CD4-positive, alpha-beta T cell treated with Interleukin-10 for 1 hour (primary cell): ENCODE results near the gene DENND11.

Source experiments
- DNase-seq: peaks from one replicate; pipeline ENCODE4 v3.0.0-alpha.2; 2020

Gene DENND11, protein sequence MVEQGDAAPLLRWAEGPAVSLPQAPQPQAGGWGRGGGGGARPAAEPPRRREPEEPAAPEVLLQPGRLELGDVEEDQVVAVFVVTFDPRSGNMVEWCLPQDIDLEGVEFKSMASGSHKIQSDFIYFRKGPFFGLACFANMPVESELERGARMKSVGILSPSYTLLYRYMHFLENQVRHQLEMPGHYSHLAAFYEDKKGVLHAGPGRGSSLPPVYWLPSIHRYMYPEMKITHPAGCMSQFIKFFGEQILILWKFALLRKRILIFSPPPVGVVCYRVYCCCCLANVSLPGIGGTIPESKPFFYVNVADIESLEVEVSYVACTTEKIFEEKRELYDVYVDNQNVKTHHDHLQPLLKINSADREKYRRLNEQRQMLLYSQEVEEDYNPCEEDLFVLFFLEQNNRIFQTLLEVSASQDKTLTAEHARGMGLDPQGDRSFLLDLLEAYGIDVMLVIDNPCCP

DNA sequence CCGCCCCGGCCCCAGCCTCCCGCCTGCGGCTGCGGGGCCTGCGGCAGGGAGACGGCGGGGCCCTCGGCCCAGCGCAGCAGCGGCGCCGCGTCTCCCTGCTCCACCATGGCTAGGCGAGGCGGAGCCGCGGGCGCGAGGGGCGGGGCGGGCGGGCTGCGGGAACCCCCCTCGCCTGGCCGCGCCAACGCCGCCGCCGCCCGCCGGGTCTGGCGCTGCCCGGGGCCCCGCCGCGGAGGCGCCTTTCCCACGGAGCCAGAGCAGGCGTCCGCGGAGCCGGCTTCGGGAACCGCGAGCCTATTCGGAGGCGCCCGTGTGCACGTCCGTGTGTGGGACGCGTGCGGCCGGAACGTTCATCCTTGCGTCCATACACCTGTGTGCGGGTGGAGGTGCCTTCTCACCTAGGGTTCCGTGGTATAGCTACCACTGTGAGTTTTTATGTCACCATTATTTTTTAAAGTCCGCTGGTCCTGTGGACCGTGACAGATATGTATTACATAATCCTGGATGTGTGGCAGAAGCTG, at the start of gene DENND11:
DENND11 (minus strand) TSS at position 120 of the 521 bp plus-strand sequence; CDS start at position 107, 13 bp downstream.
- DNase-seq: peak; percentile 59

DNA sequence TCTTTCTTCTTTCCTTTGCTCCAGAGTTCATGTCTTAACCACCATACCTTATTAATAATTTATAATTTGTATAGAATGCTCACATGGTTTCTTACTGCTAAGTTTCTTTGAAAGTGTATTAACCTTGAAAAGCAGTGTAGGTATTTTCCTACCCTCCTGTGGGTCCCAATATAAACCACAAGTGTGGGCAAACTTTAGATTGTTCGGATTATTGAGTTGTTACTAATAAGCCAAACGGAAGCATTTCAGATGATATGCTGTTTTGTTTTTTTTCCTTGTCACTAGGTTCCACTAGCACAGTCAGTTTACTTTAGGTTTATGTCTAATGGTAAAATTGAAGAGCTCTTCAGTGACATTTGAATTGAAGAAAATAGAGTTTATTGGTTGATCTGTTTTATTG, 46.4 kb upstream of the DENND11 start:
- no peak for DNase-seq

DNA sequence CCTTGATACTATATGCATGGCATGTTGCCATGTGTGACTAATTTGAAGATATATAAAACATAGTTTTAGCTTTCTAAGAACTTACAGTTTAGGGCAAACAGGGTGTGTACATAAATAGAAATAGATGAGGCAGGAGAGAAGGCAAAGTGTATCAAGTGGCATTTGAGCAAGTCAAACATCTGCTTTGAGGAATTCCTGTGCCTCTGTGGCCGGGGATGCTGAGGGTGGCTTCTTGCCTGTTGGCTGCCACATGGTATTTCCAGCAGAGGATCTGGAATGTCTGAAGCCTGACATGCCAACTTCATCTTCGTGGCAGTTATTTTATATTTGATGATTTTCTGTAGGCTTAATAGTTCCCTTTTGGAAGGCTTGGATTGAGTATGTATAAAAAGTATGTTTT, 42.2 kb upstream of the DENND11 start:
- DNase-seq: no peak

DNA sequence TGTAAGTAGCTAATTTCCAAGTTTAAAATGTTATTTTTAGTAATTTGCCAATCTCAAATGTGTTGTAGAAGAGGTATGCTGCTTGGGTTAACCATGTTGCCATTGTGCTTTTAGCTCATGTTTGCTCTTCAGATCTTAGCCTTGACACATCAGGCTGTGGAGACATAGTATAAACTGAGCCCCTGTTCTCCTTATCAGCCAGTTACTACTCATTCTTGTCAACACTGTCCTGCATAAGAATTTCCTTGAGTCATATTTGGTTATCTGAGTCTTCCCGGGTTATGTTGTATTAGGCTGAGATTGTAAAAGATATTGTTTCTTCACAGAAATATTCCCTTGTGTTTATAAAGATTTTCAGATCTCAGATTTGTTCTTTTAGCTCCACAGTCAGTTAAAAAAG, 40.3 kb upstream of the DENND11 start:
- no peak for DNase-seq

DNA sequence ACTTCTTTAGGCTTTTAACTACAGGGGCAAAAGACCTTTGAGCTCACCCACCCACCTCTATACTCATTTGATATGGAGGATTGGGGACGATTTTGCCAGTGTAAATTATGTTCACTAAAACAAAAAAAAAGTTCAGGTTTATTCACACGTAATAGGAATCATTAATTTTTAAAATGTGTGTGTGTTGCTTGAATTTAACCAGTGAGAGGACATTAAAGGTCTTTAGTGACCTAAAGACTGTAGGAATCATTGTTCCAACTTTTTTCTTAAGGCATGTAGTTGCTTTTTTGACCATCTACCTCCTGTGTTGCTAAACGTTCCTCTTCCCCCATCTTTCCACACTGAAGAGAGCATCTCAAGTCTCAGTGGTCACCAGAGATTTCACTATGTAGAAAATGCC, 37.3 kb upstream of the DENND11 start:
- DNase-seq: no peak

DNA sequence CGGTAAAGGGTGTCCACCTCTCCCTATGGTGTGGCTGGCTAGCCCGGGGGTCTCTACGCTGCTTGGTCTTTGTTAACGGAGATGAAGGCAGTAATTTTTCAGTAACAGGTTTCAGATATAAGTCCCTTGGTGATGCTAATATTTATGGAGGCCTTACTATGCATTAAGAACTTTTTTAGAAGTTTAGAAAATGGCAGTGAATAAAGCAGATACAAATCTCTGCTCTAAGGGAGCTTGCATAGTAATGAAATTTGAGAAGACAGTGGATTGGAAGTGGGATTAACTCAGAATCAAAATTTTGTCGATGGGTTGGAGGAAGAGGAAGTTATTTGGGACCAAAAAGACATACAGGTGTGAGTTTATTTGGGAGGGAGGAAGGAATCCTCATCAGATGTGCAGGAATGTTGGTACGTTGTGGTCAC, 36.6 kb upstream of the DENND11 start:
- no peak for DNase-seq

DNA sequence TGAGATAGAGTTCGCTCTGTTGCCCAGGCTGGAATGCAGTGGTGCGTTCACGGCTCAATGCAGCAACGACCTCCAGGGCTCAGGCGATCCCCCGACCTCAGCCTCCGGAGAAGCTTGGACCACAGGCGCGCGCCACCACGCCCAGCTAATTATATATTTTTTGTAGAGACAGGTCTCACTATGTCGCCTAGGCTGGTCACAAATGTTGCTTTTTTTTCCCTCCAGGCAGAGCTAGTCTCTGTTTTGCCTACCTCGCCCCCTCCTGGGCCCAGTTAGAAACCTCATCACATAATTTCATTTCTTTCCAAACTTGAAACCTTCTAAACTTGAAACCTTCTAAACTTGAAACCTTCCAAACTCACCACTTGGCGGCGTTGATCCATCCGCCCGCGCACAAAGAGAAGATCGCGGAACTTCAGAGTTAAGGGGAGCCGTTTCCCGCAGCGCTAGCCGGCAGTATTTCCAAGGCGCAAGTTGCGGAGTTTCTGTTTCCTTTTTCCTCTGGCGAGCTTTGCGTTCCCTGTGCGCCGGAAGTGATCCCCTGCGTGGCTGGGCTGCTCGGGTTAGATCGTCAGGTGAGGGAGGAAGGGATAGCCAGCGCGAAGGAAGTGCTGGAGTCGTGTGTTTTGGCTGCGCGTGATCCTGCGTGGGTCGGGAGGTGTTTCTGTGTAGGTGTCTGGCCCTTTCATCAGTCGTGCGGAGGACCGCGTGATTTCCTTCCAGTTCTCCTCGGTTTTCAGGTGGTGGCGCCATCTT, 36.0 kb upstream of the DENND11 start, which contains the start of gene SSBP1:
SSBP1 (plus strand) TSS at position 523 of the 756 bp plus-strand sequence. CDS start 809 bp downstream, outside the sequence.
- peak; percentile 95 for DNase-seq

DNA sequence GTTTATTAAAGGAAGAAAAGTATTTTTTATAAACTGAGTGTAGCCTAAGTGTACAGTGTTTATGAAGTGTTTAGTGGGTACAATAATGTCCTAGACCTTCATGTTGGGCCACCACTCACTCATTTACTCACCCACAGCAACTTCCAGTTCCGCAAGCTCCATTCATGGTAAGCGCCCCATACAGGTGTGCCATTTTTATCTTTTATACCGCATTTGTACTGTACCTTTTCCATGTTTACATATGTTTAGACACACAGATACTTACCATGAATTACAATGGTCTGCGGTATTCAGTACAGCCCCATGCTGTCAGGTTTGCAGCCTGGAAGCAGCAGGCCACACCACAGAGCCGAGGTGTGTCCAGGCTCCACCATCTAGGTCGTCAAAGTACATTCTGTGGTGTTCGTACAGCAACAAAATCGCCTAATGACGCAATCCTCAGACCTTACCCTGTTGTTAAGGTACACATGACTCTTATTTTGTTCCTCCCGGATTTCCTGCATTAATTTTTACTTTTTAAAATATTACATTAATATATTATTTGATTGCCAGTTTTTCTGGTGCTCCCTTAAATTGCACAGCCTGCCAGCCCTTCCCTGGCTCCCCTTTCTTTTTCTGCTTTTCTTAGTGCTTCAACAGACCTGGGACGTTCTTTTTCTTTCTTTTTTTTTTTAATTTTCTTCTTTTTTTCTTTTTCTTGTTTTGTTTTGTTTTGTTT, 35.3 kb upstream of the DENND11 start:
- DNase-seq: peak; percentile 36

DNA sequence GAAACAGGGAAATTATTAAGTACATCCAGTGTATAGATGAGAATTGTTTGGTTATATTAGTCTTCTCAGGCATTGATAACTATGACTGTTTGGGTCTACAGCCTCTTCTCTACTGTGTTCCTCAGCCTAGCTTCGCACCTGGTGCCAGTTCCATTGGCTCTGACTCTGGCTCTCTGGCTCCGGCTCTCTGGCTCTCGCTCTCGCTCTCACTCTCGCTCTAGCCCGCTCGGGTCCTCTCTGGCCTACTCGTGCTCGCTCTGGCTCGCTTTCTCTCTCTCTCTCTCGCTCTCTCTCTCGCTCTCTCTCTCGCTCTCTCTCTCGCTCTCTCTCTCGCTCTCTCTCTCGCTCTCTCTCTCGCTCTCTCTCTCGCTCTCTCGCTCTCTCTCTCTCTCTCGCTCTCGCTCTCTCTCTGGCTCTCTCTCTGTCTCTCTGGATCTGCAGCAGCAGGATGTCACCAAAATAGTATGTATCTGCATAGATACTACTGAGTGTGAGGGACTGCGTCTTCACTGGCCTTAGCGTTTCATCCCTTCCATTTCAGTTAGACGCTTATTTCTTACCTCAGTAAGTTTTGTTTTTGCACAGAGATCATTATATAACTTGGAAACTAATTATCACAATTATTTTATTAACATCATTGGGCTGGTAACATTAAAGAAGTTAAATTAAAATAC, 29.6 kb upstream of the DENND11 start:
- no peak for DNase-seq

DNA sequence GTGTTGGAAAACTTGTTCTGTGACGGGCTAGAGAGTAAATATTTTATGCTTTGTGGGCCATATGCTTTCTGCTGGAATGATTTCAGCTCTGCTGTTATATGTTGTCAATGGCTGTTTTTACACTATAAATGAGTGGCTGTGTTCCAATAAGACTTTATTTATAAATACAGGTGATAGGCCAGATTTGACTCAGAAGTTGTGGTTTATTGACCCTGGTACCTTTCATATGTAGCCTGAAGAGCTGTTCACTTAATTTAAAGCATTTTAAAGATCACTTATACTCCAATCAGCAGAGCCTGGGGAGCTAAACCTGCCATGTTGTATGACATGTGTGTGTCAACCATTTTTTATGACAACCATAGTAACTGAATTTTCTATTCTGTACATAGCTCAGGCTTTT, 27.1 kb upstream of the DENND11 start:
- DNase-seq: no peak

DNA sequence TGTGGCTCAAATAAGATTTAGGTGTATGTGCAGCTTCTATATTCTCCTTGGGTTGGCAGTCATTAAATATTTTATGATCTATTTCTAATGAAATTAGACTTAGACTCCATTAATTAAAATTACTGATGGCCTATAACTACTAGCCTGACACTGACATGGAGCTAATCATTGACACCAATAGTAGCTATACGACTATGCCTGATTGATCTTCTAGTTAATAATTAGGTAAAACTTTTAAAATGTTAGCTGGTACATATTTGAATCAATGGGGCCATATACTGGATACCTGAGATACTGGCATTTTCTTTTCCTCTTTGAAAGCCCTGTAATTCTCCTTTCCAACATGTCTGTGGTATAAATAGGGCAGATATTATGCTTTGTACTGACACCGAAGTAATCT, 20.6 kb upstream of the DENND11 start:
- no peak for DNase-seq

DNA sequence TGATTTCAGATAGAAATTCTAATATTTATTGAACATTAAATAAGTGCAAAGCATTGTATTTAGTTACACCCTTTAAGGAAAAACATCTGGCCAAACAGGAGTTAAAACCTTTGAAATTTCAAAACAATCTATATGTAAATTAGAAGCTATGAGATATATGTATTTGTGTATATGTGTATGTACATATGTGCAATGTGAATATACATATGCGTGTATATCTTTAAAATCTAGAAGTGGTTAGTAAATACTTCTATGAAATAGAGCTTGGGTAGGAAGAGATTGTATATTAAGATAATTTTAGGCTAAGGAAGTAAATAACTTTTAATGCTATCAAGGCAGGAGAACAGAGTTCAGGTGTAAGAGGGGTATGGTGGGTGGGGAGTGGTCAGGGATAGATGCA, 15.5 kb upstream of the DENND11 start:
- no peak for DNase-seq

DNA sequence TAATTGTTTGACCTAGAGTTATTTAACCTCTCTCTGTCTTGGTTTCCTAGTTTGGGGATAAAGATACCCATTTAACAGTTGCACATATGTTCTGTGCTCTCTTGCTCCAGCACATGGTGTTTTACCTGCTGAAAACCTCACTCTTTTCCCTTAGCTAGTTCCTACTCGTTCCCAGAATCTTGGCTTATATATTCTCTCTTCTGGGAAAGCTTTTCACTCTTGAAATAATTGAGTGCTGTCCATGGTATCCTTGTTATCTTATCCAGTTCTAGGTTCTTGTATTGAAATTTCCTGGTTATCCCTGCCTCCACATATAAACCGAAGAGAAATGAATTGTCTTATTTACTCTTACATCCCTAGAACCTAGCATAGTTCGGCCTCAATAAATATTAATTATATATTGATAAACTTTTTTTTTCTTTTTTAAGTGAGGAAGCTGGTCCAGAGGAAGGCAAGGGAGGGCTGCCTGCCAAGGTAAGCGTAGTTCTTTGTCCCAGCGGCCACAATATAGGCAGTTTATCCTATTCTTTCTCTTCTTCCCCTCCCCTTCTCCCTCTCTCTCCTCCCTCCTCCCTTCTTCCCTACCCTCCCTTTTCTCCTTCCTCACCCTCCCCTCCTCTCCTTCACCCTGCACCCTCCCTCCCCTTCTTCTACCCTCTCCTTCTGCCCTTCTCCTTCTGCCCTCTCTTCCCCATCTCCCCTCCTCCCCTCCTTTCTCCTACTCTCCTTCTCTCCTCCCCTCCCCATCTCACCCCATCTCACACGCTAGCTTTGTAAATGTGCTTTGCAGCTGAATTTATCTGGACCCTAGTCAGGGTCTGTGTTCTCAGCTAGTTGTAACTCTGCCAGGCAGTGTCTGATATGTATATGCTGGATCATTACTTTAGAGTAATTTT, 14.1 kb upstream of the DENND11 start:
- no peak for DNase-seq

DNA sequence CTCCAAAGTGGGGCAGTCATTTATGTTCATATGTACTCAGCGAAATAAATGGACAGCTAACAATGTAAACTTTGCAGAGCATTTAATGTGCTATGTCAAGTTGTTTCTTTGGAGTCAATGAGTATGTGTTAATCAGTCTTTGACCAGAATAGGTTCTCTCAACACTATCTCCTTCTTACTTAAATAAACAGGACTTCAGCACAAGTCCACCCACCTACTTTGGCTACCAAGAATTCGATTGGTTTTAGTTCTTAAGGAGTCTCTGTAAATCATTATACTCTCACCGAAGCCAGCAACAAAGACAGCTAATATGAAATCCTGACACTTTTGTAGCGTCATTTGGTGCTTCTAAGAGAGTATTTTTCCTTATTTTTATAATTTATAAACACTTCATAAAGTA, 13.1 kb upstream of the DENND11 start:
- no peak for DNase-seq

DNA sequence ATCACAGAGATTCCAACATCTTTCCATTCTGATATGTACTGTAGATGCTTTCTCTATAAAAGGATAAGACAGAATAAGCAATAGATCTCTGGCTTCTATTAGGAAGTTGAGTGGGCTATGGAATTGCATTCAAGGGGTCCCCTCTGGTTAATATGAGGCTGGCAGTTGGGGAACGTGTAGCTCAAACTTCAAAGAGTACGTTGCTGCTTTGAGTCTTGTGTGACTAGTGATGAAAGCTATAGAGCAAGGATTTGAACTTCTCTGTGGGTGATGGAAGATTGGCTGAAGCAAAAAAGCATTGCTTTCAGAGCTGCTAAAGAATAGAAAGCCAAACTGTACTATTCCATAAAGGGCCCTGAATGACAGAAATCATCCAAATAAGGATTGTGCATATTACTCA, 12.6 kb upstream of the DENND11 start:
- DNase-seq: no peak

DNA sequence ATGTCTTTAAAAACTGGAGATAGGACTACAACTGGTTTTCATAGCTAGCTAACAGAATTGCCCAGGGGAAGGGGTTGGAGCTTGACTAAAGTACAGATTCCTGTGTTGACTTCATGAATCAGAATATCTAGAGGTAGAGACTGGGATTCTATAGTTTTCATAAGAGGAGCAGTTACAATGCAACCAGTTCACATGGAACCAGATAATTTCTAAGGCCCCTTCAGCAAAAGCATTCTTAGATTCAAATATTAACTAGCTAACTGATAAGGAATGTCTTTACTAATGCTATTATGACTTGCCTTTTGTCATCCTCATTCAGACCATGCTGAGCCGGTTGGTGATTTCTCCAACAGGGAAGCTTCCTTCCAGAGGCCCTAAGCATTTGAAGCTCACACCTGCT, 11.9 kb upstream of the DENND11 start:
- no peak for DNase-seq

DNA sequence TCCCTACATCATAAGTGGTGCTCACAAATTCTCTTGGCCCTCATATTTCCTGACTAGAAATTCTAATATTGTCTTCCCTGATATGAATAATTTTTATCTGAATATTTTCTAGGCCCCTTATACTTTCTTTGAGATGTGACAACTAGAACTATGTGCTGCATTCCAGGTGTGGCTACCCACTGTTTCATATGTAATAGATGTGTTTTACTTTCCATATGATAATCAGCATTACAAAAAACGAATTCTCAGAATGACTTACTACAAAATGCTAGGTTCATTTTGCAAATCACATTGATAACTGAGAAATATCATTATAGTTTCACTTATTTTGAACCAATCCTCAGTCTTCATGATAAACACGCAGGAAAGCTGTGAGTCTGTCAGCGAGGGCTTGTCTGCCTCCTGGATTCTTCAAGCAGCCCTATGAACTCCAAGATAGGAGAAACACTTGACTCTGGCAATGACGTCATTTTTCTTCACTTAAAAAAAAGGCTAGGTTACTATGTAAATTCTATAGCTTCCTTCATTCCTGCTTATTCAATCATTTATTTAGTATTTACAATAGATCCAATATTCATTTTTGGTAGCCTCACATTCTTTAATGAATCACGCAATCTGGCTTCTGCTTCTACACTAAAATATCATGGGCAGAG, 10.8 kb upstream of the DENND11 start:
- DNase-seq: no peak

DNA sequence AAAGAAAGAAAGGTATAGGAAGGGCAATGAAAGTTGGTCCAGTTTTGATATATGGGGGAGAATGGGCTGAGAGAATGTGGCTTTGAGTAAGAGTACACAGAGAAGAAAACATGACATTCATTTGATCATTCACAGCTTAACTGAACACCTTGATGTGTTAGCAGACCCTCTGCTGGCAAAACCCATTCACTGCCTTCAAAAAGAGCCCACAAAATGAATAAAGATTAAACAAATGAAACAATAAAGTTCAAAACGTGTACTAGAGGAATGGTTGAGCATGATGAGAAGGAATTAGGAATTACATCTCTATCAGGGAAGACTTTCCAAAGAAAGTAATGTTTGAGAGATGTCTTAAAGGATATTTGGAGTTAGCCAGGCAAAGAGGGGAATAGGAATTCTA, 8.3 kb upstream of the DENND11 start:
- DNase-seq: peak; percentile 8

DNA sequence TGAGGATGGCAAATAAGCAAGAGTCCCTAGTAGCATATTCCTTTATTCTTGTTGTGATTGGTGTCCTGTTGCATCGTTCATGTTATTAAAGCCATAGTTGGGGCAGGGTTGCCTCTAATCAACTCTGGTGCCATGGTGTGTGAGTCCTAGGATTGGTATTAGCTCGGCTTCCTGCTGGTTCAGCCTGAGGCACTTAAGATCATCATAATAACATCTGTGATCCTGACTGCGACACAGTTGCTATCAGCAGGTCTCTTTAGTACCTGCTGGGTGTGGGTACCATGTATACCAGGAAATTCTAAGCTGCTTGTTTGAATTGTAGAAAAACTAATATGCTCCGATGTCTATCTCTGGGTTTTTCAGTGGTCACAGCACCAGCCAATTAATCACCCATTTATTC, 7.8 kb upstream of the DENND11 start:
- DNase-seq: no peak

DNA sequence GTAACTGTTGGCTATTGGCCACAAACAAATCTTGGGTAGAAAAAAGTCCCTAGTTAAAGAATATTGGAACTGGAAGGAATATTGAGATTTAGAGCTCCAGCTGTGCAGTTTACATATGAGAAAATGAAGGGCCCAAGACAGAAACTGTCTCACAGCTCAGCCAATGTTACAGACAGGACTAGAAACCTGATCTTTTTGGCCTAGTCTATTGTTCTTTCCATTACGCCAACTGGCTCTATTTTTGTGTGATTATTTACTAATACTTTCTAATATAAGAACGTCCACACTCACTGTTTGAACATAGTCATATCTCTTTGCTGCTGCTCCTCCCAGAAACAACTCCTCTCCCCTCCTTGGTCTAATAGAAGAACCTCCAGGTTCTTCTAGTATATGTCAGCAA, 7.4 kb upstream of the DENND11 start:
- DNase-seq: no peak

DNA sequence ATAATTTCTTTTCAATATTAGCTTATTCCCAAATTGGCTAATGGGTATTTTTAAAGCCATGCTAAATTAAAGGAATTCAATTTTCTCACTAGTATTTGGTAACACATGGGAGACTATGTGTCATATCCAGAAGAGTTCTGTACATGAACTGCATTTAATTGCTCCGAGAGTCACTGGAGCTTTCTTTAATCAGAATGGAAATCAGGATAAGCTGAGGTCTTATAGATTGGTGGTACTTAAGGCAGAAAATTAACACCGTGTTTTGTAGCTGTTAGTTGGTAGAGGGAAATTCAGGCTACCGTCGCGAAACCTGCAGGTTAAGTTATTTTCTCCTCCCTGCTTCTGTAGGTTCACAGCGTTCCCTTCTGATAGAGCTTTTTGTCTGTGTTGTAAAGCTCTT, 6.4 kb upstream of the DENND11 start, which contains the start of gene WEE2:
WEE2 (plus strand) TSS at position 3 of the 400 bp plus-strand sequence. CDS start 406 bp downstream, outside the sequence.
- no peak for DNase-seq
